Panc1 (cell line): Measurements from ENCODE around the gene MRPL54. TPM values are rescaled to one million over a fixed set of nuclear protein-coding genes. Genes with fewer than 3 reads are reported as not detected.

Experiments used
- ATAC-seq: fragments of 200-7000 bp; cut with Tn5 transposase; 2 replicates; pipeline ENCODE4 v1.9.1; 2020; ENCODE audit warnings: mild to moderate bottlenecking, moderate library complexity
- BruUV-seq: library from RNA; stranded (reverse); fragments of 400-500 nt; replicated peaks from 2 replicates; lab custom pipeline; 2021; lab: Mats Ljungman, UMichigan
- CTCF ChIA-PET: fragments of 300-600 bp; sonication (Branson Sonifier 250); formaldehyde crosslinking; loops from one replicate; lab custom pipeline; 2022; ENCODE audit warnings: antibody characterized with exemption; lab: Charles Lee
- POLR2A ChIA-PET: fragments of 300-600 bp; sonication (Branson Sonifier 250); formaldehyde crosslinking; loops from one replicate; lab custom pipeline; 2022; ENCODE audit warnings: antibody characterized with exemption; lab: Charles Lee
- DNase-seq: peaks from one replicate; pipeline ENCODE4 v3.0.0-alpha.2; 2010; ENCODE audit warnings: low read depth, low spot score
- H3K27ac ChIP-seq: 2 replicates; pipeline ENCODE4 v1.5.1; 2011; ENCODE audit warnings: mild to moderate bottlenecking, low read length, inconsistent platforms
- H3K27me3 ChIP-seq: fragments of 200-500 bp; sonication (Bioruptor generic); 2 replicates; pipeline ENCODE4 v1.6.0; 2014; ENCODE audit warnings: low read length, inconsistent platforms; ENCODE audit not compliant: control insufficient read depth, insufficient read depth
- H3K36me3 ChIP-seq: fragments of 200-500 bp; sonication (Bioruptor generic); 2 replicates; pipeline ENCODE4 v1.5.1; 2014; ENCODE audit warnings: inconsistent platforms, mild to moderate bottlenecking, low read length, moderate library complexity; ENCODE audit not compliant: control insufficient read depth, insufficient read depth
- H3K4me1 ChIP-seq: 2 replicates; pipeline ENCODE4 v1.5.1; 2011; ENCODE audit warnings: inconsistent platforms, mild to moderate bottlenecking, low read length, moderate library complexity; ENCODE audit not compliant: control insufficient read depth, insufficient read depth
- H3K4me3 ChIP-seq, 2 experiments: 2 replicates each; pipeline ENCODE4 v1.5.1; 2011 to 2012; ENCODE audit warnings: low read depth in 2 of 2, low read length in 2 of 2, mild to moderate bottlenecking in 2 of 2, inconsistent platforms in 1 of 2, moderate library complexity in 1 of 2
- H3K9me3 ChIP-seq: fragments of 200-500 bp; sonication (Bioruptor generic); 2 replicates; pipeline ENCODE4 v1.5.1; 2014; ENCODE audit warnings: low read depth, mild to moderate bottlenecking, inconsistent platforms, low read length, moderate library complexity; ENCODE audit not compliant: control insufficient read depth, insufficient read depth
- POLR2AphosphoS5 ChIP-seq: IDR thresholded peaks from 2 replicates; pipeline ENCODE4 v1.6.1; 2012; ENCODE audit warnings: mild to moderate bottlenecking, low read depth, low read length, moderate library complexity
- SIN3A ChIP-seq: IDR thresholded peaks from 2 replicates; pipeline ENCODE4 v1.6.1; 2012; ENCODE audit warnings: low read depth, mild to moderate bottlenecking, low read length, moderate library complexity, borderline replicate concordance; ENCODE audit not compliant: insufficient read depth
- TCF7L2 ChIP-seq: IDR thresholded peaks from 2 replicates; pipeline ENCODE4 v1.6.1; 2011; ENCODE audit warnings: mild to moderate bottlenecking, low read depth, low read length, inconsistent platforms
- in situ Hi-C: cut with HindIII; loops from 2 replicates; pipeline ENCODE4 v1.10.0; 2016; ENCODE audit warnings: low sequenced_read_pairs, low pct_unique_long_range_greater_than_20kb
- intact Hi-C: fragments of 100-400 bp; cut with micrococcal nuclease; formaldehyde crosslinking; loops from one replicate; pipeline ENCODE4 v1.10.0; 2022; ENCODE audit not compliant: unreplicated experiment
- total RNA-seq: library from RNA; stranded (reverse); gene quantifications from one replicate; pipeline ENCODE4 v1.2.1, GENCODE V29; 2021; ENCODE audit not compliant: unreplicated experiment
- TF ChIP-seq, protein P1 (sequence below): fragments of 450-650 bp; IDR thresholded peaks from 2 replicates; pipeline ENCODE4 v1.5.1; 2017; ENCODE audit warnings: mild to moderate bottlenecking
- TF ChIP-seq, protein P2 (sequence below), 2 experiments: IDR thresholded peaks; 2 replicates each; pipeline ENCODE4 v1.6.1; 2011 to 2012; ENCODE audit warnings: low read depth in 2 of 2, control low read depth in 1 of 2, low read length in 1 of 2, mild to moderate bottlenecking in 1 of 2, moderate library complexity in 1 of 2; ENCODE audit not compliant: insufficient read depth in 1 of 2

MRPL54 gene
- total RNA-seq, 1 experiment from 2014 or later = 42.8 TPM

DNA sequence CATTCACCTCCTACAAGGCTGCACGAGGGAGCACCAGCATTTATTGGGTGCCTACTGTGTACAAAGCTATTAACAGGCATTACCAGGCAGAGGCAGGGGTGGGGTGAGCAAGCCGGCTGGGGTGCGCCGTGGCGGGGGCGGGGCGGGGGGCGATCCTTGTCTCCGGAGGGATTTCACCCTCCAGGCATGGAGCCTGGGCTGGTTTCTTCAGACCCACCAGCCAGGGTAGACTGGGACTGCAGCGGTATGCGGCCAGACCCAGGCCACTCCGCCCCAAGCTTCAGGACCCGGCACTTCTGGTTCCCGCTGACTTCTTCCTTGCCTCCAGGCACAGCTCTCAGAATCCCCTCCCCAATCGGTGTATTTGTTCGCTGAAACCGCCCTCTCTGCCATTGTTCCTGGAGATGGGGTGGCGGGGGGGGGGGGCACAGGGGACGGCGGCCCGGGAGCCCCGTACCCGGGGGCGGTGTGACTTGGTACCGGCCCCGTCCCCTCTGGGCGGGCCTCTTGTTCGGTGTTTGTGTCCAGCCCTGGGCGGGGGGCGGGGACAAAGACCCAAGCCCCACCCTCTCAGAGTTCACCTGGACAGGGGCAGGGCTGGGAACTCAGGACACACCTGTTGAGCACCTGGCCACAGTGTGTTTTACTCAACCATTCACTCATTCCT, 39.9 kb upstream of the MRPL54 start:
- ChIA-PET CTCF (interaction anchor here (0.6 kb wide), 1 partner anchor 25 kb away, joined by 3 read pairs; no protein-coding TSS in a partner anchor), POLR2A (interaction anchor here (0.6 kb wide), 1 partner anchor 258 kb away, joined by 7 read pairs; no protein-coding TSS in a partner anchor)
- Histone ChIP-seq H3K4me3 (peak overlapping the region in 1 of 2 experiments; percentile 40; a peak in 1 of 4 replicates), H3K36me3 (no peaks in the 10 kb centered on the region), H3K9me3 (no peaks in the 10 kb centered on the region), H3K27me3 (no peaks in the 10 kb centered on the region), H3K27ac (no peak overlapping the region), H3K4me1 (peaks cover 8% of the 10 kb centered on the region)
- intact Hi-C loops = no loop called here
- DNase-seq (no peak), ATAC-seq (no peak)
- BruUV-seq = no TSS peak
- in situ Hi-C loops = no loop called here
- TF ChIP-seq, protein P1, sequence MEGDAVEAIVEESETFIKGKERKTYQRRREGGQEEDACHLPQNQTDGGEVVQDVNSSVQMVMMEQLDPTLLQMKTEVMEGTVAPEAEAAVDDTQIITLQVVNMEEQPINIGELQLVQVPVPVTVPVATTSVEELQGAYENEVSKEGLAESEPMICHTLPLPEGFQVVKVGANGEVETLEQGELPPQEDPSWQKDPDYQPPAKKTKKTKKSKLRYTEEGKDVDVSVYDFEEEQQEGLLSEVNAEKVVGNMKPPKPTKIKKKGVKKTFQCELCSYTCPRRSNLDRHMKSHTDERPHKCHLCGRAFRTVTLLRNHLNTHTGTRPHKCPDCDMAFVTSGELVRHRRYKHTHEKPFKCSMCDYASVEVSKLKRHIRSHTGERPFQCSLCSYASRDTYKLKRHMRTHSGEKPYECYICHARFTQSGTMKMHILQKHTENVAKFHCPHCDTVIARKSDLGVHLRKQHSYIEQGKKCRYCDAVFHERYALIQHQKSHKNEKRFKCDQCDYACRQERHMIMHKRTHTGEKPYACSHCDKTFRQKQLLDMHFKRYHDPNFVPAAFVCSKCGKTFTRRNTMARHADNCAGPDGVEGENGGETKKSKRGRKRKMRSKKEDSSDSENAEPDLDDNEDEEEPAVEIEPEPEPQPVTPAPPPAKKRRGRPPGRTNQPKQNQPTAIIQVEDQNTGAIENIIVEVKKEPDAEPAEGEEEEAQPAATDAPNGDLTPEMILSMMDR = no peak
- TF ChIP-seq TCF7L2 (no peak), SIN3A (no peak), POLR2AphosphoS5 (no peak)
- TF ChIP-seq, protein P2, sequence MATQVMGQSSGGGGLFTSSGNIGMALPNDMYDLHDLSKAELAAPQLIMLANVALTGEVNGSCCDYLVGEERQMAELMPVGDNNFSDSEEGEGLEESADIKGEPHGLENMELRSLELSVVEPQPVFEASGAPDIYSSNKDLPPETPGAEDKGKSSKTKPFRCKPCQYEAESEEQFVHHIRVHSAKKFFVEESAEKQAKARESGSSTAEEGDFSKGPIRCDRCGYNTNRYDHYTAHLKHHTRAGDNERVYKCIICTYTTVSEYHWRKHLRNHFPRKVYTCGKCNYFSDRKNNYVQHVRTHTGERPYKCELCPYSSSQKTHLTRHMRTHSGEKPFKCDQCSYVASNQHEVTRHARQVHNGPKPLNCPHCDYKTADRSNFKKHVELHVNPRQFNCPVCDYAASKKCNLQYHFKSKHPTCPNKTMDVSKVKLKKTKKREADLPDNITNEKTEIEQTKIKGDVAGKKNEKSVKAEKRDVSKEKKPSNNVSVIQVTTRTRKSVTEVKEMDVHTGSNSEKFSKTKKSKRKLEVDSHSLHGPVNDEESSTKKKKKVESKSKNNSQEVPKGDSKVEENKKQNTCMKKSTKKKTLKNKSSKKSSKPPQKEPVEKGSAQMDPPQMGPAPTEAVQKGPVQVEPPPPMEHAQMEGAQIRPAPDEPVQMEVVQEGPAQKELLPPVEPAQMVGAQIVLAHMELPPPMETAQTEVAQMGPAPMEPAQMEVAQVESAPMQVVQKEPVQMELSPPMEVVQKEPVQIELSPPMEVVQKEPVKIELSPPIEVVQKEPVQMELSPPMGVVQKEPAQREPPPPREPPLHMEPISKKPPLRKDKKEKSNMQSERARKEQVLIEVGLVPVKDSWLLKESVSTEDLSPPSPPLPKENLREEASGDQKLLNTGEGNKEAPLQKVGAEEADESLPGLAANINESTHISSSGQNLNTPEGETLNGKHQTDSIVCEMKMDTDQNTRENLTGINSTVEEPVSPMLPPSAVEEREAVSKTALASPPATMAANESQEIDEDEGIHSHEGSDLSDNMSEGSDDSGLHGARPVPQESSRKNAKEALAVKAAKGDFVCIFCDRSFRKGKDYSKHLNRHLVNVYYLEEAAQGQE (IDR thresholded peaks at IDR 0.05; ENCODE audit: insufficient read depth in 1 of 2, low read depth in 2 of 2, low read length in 1 of 2) = no peak

DNA sequence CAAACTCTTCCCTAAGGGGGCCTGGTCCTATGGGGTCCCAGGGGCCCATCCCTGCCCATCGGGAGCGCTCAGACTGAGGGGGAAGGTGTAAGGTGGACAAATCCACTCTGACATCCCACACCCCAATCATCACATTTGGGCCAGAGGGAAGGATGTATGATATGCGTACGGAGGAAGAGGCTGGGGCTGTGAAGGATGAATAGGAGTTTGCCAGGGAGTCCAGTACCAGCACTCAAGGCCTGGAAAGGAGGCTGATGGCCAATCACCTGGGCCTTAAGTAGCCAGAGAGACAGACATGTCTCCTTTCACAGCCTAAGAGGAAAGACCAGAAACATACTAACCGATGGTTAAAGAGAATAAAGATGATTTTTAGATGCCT, 39.4 kb upstream of the MRPL54 start:
- Histone ChIP-seq H3K9me3 (no peaks in the 10 kb centered on the region), H3K27ac (no peak overlapping the region), H3K4me3 (no peak overlapping the region), H3K27me3 (no peaks in the 10 kb centered on the region), H3K4me1 (peaks cover 8% of the 10 kb centered on the region), H3K36me3 (no peaks in the 10 kb centered on the region)
- CTCF ChIA-PET = no interaction called here
- TF ChIP-seq, protein P1 = no peak
- TF ChIP-seq POLR2AphosphoS5 (no peak), SIN3A (no peak), TCF7L2 (no peak)
- TF ChIP-seq, protein P2 (IDR thresholded peaks at IDR 0.05; ENCODE audit: insufficient read depth in 1 of 2, low read depth in 2 of 2, low read length in 1 of 2) = no peak
- in situ Hi-C loops = no loop called here
- intact Hi-C loops = no loop called here
- no TSS peak for BruUV-seq
- POLR2A ChIA-PET = interaction anchor here (0.6 kb wide), 1 partner anchor 431 kb away, joined by 3 read pairs; no protein-coding TSS in a partner anchor
- no peak for ATAC-seq
- no peak for DNase-seq
